Endothelial cell of umbilical vein (primary cell): Measurements from ENCODE around the gene TMEM154.

ENCODE experiments used
- CTCF ChIP-seq, 2 donors: IDR thresholded peaks; 1 replicate in 1 of 2; 2 replicates in 1 of 2; pipeline ENCODE4 v1.5.1; 2011; ENCODE audit warnings: low read length in 2 of 2, mild to moderate bottlenecking in 2 of 2, moderate library complexity in 2 of 2, control low read depth in 1 of 2, inconsistent platforms in 1 of 2, low read depth in 1 of 2; ENCODE audit not compliant: insufficient read depth in 1 of 2; ENCODE audit errors: extremely low read depth in 1 of 2
- EZH2 ChIP-seq: IDR thresholded peaks from 2 replicates; pipeline ENCODE4 v1.6.1; 2012; ENCODE audit warnings: borderline replicate concordance, low read depth, mild to moderate bottlenecking, moderate library complexity, low read length, inconsistent platforms; ENCODE audit not compliant: severe bottlenecking
- JUN ChIP-seq: IDR thresholded peaks from 2 replicates; pipeline ENCODE4 v1.6.1; 2011; ENCODE audit warnings: borderline replicate concordance, low read depth; ENCODE audit not compliant: insufficient read length, insufficient read depth
- MAX ChIP-seq: IDR thresholded peaks from 2 replicates; pipeline ENCODE4 v1.6.1; 2011; ENCODE audit not compliant: insufficient read depth, insufficient read length
- MYC ChIP-seq: IDR thresholded peaks from one replicate; pipeline ENCODE4 v1.6.1; 2011; ENCODE audit warnings: mild to moderate bottlenecking, low read depth, low read length
- POLR2A ChIP-seq: IDR thresholded peaks from 2 replicates; pipeline ENCODE4 v1.6.1; 2012; ENCODE audit warnings: low read depth, mild to moderate bottlenecking, control low read depth, low read length
- POLR2AphosphoS5 ChIP-seq: IDR thresholded peaks from 2 replicates; pipeline ENCODE4 v1.6.1; 2012; ENCODE audit warnings: low read depth, mild to moderate bottlenecking, control low read depth, low read length, moderate library complexity; ENCODE audit not compliant: insufficient read depth

GRCh38 chr4:152579107-152579764, 100.6 kb downstream of the TMEM154 start:
- TF ChIP-seq CTCF (IDR thresholded peaks at IDR 0.05; ENCODE audit: extremely low read depth in 1 of 2, insufficient read depth in 1 of 2, low read depth in 1 of 2, low read length in 2 of 2), result no peak
- no peak for TF ChIP-seq JUN
- no peak for TF ChIP-seq MAX
- TF ChIP-seq POLR2A, result no peak
- no peak for TF ChIP-seq EZH2
- no peak for TF ChIP-seq MYC
- no peak for TF ChIP-seq POLR2AphosphoS5
